HCT116 (cell line): ENCODE results near the gene MINDY4. TPM values are rescaled to one million over a fixed set of nuclear protein-coding genes. Genes with fewer than 3 reads are reported as not detected.

Experiments used
- ATAC-seq: fragments of 200-7000 bp; cut with Tn5 transposase; 2 replicates; pipeline ENCODE4 v1.9.1; 2020; ENCODE audit warnings: mild to moderate bottlenecking, moderate library complexity
- BruUV-seq: library from RNA; stranded (reverse); fragments of 400-500 nt; replicated peaks from 2 replicates; lab custom pipeline; 2021; lab: Mats Ljungman, UMichigan
- CTCF ChIA-PET: fragments of 300-600 bp; sonication (Branson Sonifier 250); formaldehyde crosslinking; loops from one replicate; lab custom pipeline; 2021; ENCODE audit warnings: antibody characterized with exemption; lab: Charles Lee
- POLR2A ChIA-PET: fragments of 300-600, 350-600 bp; sonication (Branson Sonifier 250); formaldehyde crosslinking; loops from one replicate; lab custom pipeline; 2021; ENCODE audit warnings: antibody characterized with exemption; lab: Charles Lee
- RAD21 ChIA-PET, 2 experiments: fragments of 300-600 bp; sonication (Branson Sonifier 250); formaldehyde crosslinking; loops; one replicate each; lab custom pipeline; 2023; ENCODE audit warnings: low total read pairs in 2 of 2; ENCODE audit not compliant: uncharacterized antibody in 2 of 2, unreplicated experiment in 2 of 2, low non-redundant PET in 1 of 2; lab: Charles Lee
- DNase-seq: peaks from one replicate; pipeline ENCODE4 v3.0.0-alpha.2; 2010; ENCODE audit warnings: low read depth, low spot score
- H2AFZ ChIP-seq: fragments of 200-600 bp; shearing (Covaris generic), sonication (generic); 2 replicates; pipeline ENCODE4 v1.6.1; 2017; ENCODE audit warnings: low read depth, mixed run types, mixed read lengths, antibody characterized with exemption, low read length; ENCODE audit not compliant: poor library complexity, severe bottlenecking
- H3K27ac ChIP-seq: 2 replicates; pipeline ENCODE4 v1.5.1; 2012; ENCODE audit warnings: low read depth, low read length
- H3K27me3 ChIP-seq: fragments of 200-600 bp; sonication (generic); 2 replicates; pipeline ENCODE4 v1.6.1; 2016; ENCODE audit warnings: mixed run types, low read length, mixed read lengths; ENCODE audit not compliant: insufficient read depth
- H3K36me3 ChIP-seq, 2 experiments: fragments of 200-500 bp in 1 of 2; fragments of 200-600 bp in 1 of 2; sonication (Bioruptor generic) in 1 of 2; sonication (generic) in 1 of 2; 2 replicates each; pipeline versions ENCODE4 v1.5.1 to v1.6.1; 2014 to 2016; ENCODE audit warnings: low read length in 2 of 2, inconsistent platforms in 1 of 2, mixed read lengths in 1 of 2, mixed run types in 1 of 2; ENCODE audit not compliant: insufficient read depth in 2 of 2, control insufficient read depth in 1 of 2
- H3K4me1 ChIP-seq, 2 experiments: fragments of 200-600 bp in 1 of 2; sonication (generic) in 1 of 2; 2 replicates each; pipeline versions ENCODE4 v1.5.1 to v1.6.1; 2012 to 2017; ENCODE audit warnings: low read length in 2 of 2, inconsistent platforms in 1 of 2, mild to moderate bottlenecking in 1 of 2, mixed read lengths in 1 of 2, mixed run types in 1 of 2, moderate library complexity in 1 of 2; ENCODE audit not compliant: insufficient read depth in 2 of 2, control insufficient read depth in 1 of 2
- H3K4me2 ChIP-seq: fragments of 200-600 bp; sonication (generic); 2 replicates; pipeline ENCODE4 v1.6.1; 2017; ENCODE audit warnings: mixed run types, low read length, mixed read lengths
- H3K4me3 ChIP-seq, 2 experiments: fragments of 200-600 bp in 1 of 2; sonication (generic) in 1 of 2; replicated peaks in 1 of 2; 2 replicates each; pipeline ENCODE4 v1.5.1; 2011 to 2016; ENCODE audit warnings: low read length in 2 of 2, control low read depth in 1 of 2, low read depth in 1 of 2, mild to moderate bottlenecking in 1 of 2, mixed read lengths in 1 of 2, mixed run types in 1 of 2
- H3K79me2 ChIP-seq: fragments of 200-600 bp; sonication (generic); 2 replicates; pipeline ENCODE4 v1.6.1; 2017; ENCODE audit warnings: mild to moderate bottlenecking, mixed run types, low read length, moderate library complexity, mixed read lengths; ENCODE audit not compliant: insufficient read depth
- H3K9ac ChIP-seq: fragments of 200-600 bp; sonication (generic); 2 replicates; pipeline ENCODE4 v1.6.1; 2016; ENCODE audit warnings: low read length, mixed read lengths
- H3K9me2 ChIP-seq: fragments of 200-600 bp; sonication (generic), shearing (Covaris generic); 2 replicates; pipeline ENCODE4 v1.6.1; 2017; ENCODE audit warnings: mixed run types, mild to moderate bottlenecking, moderate library complexity; ENCODE audit not compliant: insufficient read depth
- H3K9me3 ChIP-seq, 2 experiments: fragments of 200-500 bp in 1 of 2; fragments of 200-600 bp in 1 of 2; sonication (Bioruptor generic) in 1 of 2; sonication (generic) in 1 of 2; 2 replicates each; pipeline ENCODE4 v1.6.1; 2014 to 2017; ENCODE audit warnings: low read length in 2 of 2, mixed read lengths in 2 of 2, inconsistent platforms in 1 of 2, low read depth in 1 of 2, mild to moderate bottlenecking in 1 of 2, mixed run types in 1 of 2, moderate library complexity in 1 of 2; ENCODE audit not compliant: control insufficient read depth in 1 of 2, insufficient read depth in 1 of 2
- H4K20me1 ChIP-seq: fragments of 200-600 bp; sonication (generic), shearing (Covaris generic); 2 replicates; pipeline ENCODE4 v1.6.1; 2017; ENCODE audit warnings: mixed run types, mild to moderate bottlenecking, moderate library complexity; ENCODE audit not compliant: insufficient read depth
- CTCF ChIP-seq, 3 experiments: fragments of 200-600 bp in 1 of 3; sonication (generic) in 1 of 3; IDR thresholded peaks in 2 of 3; conservative IDR thresholded peaks in 1 of 3; 2 replicates each; pipeline ENCODE4 v1.5.1; 2012 to 2017; ENCODE audit warnings: low read depth in 2 of 3, low read length in 2 of 3, antibody characterized with exemption in 1 of 3, borderline replicate concordance in 1 of 3, control low read depth in 1 of 3, mild to moderate bottlenecking in 1 of 3, mixed read lengths in 1 of 3, mixed run types in 1 of 3, moderate library complexity in 1 of 3; ENCODE audit not compliant: insufficient read depth in 1 of 3
- EZH2 ChIP-seq: fragments of 200-600 bp; sonication (generic); IDR thresholded peaks from 2 replicates; pipeline ENCODE4 v1.6.1; 2017; ENCODE audit warnings: antibody characterized with exemption, mixed run types
- POLR2A ChIP-seq: IDR thresholded peaks from 2 replicates; pipeline ENCODE4 v1.7.0; 2011; ENCODE audit warnings: borderline replicate concordance; ENCODE audit not compliant: insufficient read depth, insufficient read length; ENCODE audit errors: extremely low read depth
- POLR2AphosphoS5 ChIP-seq: IDR thresholded peaks from 2 replicates; pipeline ENCODE4 v1.6.1; 2011; ENCODE audit warnings: mild to moderate bottlenecking, low read depth, low read length, moderate library complexity
- RAD21 ChIP-seq: IDR thresholded peaks from 2 replicates; pipeline ENCODE4 v1.6.1; 2012; ENCODE audit warnings: low read depth, mild to moderate bottlenecking
- SP1 ChIP-seq: IDR thresholded peaks from 2 replicates; pipeline ENCODE4 v1.6.1; 2012; ENCODE audit warnings: low read depth
- ZBTB33 ChIP-seq: IDR thresholded peaks from 2 replicates; pipeline ENCODE4 v1.6.1; 2011; ENCODE audit warnings: mild to moderate bottlenecking, low read length, moderate library complexity; ENCODE audit not compliant: insufficient replicate concordance; ENCODE audit errors: extremely low read depth
- intact Hi-C: fragments of 100-400 bp; cut with micrococcal nuclease; formaldehyde crosslinking; loops from 2 replicates; pipeline ENCODE4 v1.10.0; 2022
- total RNA-seq: library from RNA; stranded (reverse); gene quantifications from one replicate; pipeline ENCODE4 v1.2.1, GENCODE V29; 2021; ENCODE audit not compliant: unreplicated experiment

The MINDY4 gene
- total RNA-seq, 1 experiment from 2014 or later = 6.1 TPM

- no peak for TF ChIP-seq ZBTB33
- TF ChIP-seq SP1 = no peak
- TF ChIP-seq CTCF (IDR thresholded peaks at IDR 0.05 in 2 of 3, conservative IDR thresholded peaks at IDR 0.05 in 1 of 3; ENCODE audit: borderline replicate concordance in 1 of 3, insufficient read depth in 1 of 3, low read depth in 2 of 3, low read length in 2 of 3) = no peak
- TF ChIP-seq POLR2A = no peak
- no peak for TF ChIP-seq RAD21
- TF ChIP-seq POLR2AphosphoS5 = no peak
- TF ChIP-seq EZH2 = no peak
- no peak overlapping the region for H3K4me3 ChIP-seq
- BruUV-seq = no TSS peak
- H2AFZ ChIP-seq = no peak overlapping the region
- no peaks in the 10 kb centered on the region for H3K79me2 ChIP-seq
- no peaks in the 10 kb centered on the region for H3K9me3 ChIP-seq
- no peak overlapping the region for H3K4me2 ChIP-seq
- ATAC-seq (no peak), DNase-seq (no peak)
- RAD21 ChIA-PET = no interaction called here
- no peaks in the 10 kb centered on the region for H4K20me1 ChIP-seq
- intact Hi-C loops = no loop called here
- H3K36me3 ChIP-seq = no peaks in the 10 kb centered on the region
- POLR2A ChIA-PET = no interaction called here
- H3K9ac ChIP-seq = no peak overlapping the region
- H3K9me2 ChIP-seq = no peaks in the 10 kb centered on the region
- CTCF ChIA-PET = no interaction called here
- no peaks in the 10 kb centered on the region for H3K27me3 ChIP-seq
- no peaks in the 10 kb centered on the region for H3K4me1 ChIP-seq
- no peak overlapping the region for H3K27ac ChIP-seq
Measured at GRCh38 chr7:30867483-30867882, 96.3 kb downstream of the MINDY4 start.
